ENCODE results near the gene IFFO2.

GRCh38 chr1:18861590-18861989 is 94.9 kb downstream of the IFFO2 start:
- TF ChIP-seq USF1 (IDR thresholded peaks at IDR 0.05; ENCODE audit: borderline replicate concordance, low read depth) (no peak), TAF1 (IDR thresholded peaks at IDR 0.05; ENCODE audit: borderline replicate concordance, low read depth, low read length) (no peak), SIN3A (IDR thresholded peaks at IDR 0.05; ENCODE audit: borderline replicate concordance, low read depth, low read length) (no peak), RAD21 (IDR thresholded peaks at IDR 0.05; ENCODE audit: low read length) (no peak), YY1 (IDR thresholded peaks at IDR 0.05; ENCODE audit: low read depth) (no peak)
- TF ChIP-seq, protein P1, sequence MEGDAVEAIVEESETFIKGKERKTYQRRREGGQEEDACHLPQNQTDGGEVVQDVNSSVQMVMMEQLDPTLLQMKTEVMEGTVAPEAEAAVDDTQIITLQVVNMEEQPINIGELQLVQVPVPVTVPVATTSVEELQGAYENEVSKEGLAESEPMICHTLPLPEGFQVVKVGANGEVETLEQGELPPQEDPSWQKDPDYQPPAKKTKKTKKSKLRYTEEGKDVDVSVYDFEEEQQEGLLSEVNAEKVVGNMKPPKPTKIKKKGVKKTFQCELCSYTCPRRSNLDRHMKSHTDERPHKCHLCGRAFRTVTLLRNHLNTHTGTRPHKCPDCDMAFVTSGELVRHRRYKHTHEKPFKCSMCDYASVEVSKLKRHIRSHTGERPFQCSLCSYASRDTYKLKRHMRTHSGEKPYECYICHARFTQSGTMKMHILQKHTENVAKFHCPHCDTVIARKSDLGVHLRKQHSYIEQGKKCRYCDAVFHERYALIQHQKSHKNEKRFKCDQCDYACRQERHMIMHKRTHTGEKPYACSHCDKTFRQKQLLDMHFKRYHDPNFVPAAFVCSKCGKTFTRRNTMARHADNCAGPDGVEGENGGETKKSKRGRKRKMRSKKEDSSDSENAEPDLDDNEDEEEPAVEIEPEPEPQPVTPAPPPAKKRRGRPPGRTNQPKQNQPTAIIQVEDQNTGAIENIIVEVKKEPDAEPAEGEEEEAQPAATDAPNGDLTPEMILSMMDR (IDR thresholded peaks at IDR 0.05): no peak
- TF ChIP-seq, protein P2, sequence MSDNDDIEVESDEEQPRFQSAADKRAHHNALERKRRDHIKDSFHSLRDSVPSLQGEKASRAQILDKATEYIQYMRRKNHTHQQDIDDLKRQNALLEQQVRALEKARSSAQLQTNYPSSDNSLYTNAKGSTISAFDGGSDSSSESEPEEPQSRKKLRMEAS (IDR thresholded peaks at IDR 0.05; ENCODE audit: low read depth): no peak

All from SK-N-SH (cell line).